NCI-H146 treated with DMSO at 0.1 percent for 48 hours (cell line): ENCODE data around the gene CBARP.

Source experiments
- DNase-seq: peaks from one replicate; lab custom pipeline; 2025; ENCODE audit not compliant: unreplicated experiment; lab: John Stamatoyannopoulos, UW

CBARP gene

GRCh38 chr19:1227304-1228054 lies 10.3 kb downstream of the CBARP start:
- DNase-seq: no peak

- DNase-seq: no peak
These were observed 11.1 kb downstream of the CBARP start for GRCh38 chr19:1226522-1227303.

- no peak for DNase-seq
These were observed 11.6 kb downstream of the CBARP start for GRCh38 chr19:1226227-1226518.

- no peak for DNase-seq
These were observed 12.2 kb downstream of the CBARP start for GRCh38 chr19:1225440-1226226.

- DNase-seq: no peak
These were observed 13.0 kb downstream of the CBARP start for GRCh38 chr19:1224847-1225246.

- no peak for DNase-seq
These were observed 13.6 kb downstream of the CBARP start for GRCh38 chr19:1224047-1224825.

GRCh38 chr19:1223018-1223855 lies 14.6 kb downstream of the CBARP start:
- no peak for DNase-seq

- no peak for DNase-seq
These were observed 15.4 kb downstream of the CBARP start for GRCh38 chr19:1222394-1222793.

GRCh38 chr19:1221904-1222255 lies 15.9 kb downstream of the CBARP start:
- DNase-seq: no peak

GRCh38 chr19:1220976-1221903 lies 16.6 kb downstream of the CBARP start:
- no peak for DNase-seq

- DNase-seq: no peak
These were observed 17.3 kb downstream of the CBARP start for GRCh38 chr19:1220477-1220930.

GRCh38 chr19:1219786-1220476 lies 17.9 kb downstream of the CBARP start:
- no peak for DNase-seq

- DNase-seq: no peak
These were observed 18.8 kb downstream of the CBARP start for GRCh38 chr19:1218751-1219567.

- DNase-seq: no peak
These were observed 20.4 kb downstream of the CBARP start for GRCh38 chr19:1217366-1217765.

GRCh38 chr19:1216756-1217155 lies 21.0 kb downstream of the CBARP start:
- DNase-seq: no peak

GRCh38 chr19:1214862-1215731 lies 22.7 kb downstream of the CBARP start:
- DNase-seq: no peak
